HG03064 (cell line): ENCODE results near the gene DUS4L.

Source experiments
- ATAC-seq: cut with Tn5 transposase; IDR thresholded peaks from one replicate; pipeline ENCODE4 v1.9.1; 2021; ENCODE audit warnings: low read depth; ENCODE audit not compliant: unreplicated experiment

The DUS4L gene

DNA sequence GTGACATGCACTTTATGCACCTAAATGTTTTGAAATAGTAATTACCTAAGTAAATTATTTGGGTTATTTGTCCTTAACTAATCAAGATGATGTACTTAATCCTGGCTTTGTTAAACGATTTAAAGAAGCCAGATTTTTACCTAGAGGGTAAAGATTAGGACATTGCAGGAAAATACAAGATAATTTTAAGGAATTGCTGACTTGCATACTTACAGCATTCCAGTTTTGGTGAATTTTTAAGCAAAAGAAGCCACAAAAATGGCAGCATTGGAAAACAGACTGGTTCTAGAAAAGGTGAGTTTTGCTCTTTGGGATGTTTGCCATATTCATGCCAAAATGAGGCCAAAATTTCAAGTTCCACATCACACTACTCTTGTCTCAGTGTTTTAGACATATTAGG is 49.7 kb downstream of the DUS4L start:
- ATAC-seq: no peak

DNA sequence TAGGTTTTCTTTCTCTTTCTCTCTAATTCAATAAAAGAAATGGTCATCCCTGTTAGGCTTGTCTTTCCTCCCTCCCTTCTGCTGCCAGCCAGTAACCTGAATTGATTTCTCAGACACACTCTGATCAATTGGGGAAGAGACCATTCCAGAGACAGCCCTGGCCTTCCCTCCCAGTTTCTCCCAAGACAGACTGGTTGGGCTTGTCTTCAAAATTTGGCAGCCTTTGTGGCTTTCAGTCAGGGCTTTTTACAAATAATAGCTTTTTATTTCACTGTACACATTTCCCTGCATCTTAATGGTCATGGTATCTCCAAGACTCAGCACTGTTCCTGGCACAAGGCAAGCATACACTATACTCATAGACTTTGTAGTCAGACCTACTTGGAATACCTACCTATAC is 50.2 kb downstream of the DUS4L start:
- ATAC-seq: no peak

DNA sequence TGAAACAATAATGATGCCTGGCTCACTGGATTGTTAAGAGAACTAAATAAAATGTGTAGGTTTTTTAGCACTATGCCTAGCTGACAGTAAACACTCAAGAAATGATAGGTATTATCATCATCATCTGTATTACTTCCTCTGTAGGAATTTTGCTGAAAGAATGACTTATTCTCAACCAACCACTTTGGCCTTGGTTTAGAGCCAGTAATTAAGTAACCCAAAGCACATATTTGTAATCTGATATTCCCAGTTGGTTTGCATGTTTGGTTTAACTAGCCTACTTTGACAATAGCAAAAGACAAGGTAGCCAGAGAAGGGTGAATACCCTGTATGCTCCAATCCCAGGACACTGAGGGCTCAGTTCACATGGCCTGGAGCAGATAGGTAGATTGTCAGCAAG is 50.7 kb downstream of the DUS4L start:
- no peak for ATAC-seq

DNA sequence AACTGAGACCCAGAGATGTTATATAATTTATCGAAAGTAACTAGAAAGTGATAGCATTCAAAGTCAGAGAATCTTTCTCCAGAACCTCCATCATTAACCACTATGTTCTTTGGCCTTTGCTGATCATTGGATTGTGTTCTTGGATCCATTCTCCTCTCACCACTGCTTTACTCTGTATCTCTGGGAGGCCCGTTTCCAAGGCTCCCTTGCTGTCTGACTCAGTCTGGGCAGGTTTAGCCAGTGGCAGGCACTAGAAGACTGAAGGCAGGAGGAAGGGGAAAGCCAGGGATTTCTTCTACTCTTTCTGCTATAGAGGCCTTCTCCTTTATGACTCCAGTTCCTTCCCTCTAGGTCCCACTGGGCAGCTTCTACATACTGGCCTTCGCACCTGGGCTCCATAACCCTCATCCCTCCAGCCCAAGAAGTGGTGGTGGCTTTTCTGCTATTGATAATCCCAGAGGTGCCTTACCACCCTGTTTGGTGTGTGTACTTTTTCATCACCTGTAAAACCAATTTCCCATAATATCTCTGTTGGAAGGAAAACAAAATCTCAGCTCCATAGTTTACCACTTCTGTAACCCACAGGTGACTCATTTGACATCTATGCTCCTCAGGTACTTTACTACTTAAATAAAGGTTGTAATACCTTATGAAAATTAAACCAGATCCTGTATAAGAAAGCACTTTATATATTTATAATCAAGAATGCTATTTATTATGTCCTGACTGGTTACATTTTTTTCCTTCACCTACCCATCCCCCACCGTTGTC is 52.3 kb downstream of the DUS4L start:
- ATAC-seq: no peak

DNA sequence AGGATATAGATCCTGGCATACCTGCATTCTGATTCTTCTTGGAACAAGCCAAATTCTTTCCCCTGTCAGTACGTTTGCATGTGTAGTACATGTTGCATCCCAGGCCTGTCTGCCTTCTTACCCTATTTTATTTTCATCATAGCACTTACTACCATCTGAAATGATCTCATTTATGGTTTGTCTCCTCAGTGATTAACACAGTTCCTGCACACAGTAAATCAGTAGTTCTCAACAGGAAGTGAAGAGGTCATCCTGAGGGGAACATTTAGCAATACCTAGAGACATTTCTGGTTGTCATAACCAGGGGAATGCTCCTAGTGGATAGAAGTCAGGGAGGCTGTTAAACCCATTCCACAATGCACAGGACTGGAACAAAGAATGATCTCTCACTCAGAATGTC is 58.7 kb downstream of the DUS4L start:
- ATAC-seq: no peak

DNA sequence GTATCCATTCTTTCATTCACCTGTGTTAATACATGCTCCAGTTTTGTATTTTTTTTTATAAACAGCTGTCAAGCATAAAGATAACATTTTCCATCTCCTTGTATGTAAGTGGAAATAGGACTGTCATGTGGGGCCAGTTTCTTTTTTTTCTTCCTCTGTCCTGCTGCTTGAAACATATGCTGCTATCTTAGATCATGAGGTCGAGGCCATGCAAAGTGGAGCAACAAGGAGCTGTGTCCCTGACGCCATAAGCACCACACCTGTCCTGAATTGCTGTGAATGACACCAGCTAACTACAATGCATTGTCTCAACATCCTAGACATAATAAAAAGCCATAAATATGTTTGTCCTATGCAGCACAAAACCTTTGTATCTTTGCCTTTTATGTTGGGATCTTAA is 59.1 kb downstream of the DUS4L start:
- no peak for ATAC-seq

DNA sequence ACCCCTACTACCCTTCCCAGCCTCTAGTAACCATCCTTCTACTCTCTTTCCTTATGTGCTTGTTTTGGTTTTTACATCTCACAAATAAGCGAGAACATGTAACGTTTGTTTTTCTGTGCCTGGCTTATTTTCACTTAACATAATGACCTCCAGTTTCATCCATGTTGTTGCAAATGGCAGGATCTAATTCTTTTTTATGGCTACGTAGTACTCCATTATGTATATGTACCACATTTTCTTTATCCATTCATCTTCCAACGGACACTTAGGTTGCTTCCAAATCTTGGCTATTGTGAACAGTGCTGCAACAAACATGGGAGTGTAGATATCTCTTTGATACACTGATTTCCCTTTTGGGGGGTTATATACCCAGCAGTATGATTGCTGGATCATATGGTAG is 63.2 kb downstream of the DUS4L start:
- ATAC-seq: no peak
